ENCODE results near the gene NDUFA13.

Gene NDUFA13

DNA sequence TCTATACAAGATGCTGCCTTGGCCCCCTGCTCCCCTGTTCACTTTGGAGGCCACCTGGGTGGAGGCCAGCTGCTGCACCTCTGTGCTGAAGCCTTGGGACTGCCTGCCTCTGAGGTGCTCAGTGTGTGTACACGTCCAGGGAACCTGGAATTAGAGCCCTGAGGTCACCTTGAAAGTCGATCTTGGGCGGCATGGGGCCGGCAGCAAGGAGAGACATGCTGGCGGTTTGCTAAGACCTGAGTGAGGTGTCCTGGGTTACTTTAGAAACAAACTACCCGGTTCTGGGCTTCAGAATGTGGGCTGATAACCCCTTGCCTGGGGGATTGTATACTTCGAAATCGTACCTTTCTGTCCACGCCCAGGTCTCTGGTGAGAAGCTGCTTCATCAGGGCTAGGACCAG, 26.2 kb upstream of the NDUFA13 start:
- DNase-seq: no peak

DNA sequence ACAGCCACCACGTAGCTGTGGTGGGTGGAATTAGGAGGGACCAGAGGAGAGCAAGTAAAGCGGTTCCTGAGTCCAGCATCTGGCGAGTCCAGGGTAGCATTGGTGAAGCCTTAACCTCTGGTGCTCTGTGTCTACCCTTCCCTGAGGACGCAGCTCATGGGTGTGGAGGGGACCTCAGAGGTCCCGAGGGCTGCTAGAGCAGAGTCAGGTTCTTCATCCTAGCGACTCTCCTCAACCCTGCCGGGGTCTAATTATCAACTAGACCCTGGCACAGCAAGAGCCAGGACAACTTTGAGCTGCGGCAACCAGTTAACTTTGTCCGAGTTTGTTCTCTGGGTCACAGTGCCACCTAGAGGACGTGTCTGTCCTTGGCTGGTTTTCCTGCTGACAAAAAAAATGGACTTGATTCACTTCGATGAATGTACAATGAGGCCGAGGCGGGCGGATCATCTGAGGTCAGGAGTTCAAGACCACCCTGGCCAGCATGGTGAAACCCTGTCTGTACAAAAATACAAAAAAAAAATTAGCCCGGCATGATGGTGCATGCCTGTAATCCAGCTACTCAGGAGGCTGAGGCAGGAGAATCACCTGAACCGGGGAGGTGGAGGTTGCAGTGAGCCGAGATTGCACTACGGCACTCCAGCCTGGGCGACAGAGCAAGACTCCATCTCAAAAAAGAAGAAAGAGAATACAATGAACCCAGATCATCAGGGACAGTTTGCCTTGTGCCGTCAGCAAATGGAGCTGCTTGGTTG, 25.6 kb upstream of the NDUFA13 start:
- peak; percentile 82 to 89 (median 83) for DNase-seq

DNA sequence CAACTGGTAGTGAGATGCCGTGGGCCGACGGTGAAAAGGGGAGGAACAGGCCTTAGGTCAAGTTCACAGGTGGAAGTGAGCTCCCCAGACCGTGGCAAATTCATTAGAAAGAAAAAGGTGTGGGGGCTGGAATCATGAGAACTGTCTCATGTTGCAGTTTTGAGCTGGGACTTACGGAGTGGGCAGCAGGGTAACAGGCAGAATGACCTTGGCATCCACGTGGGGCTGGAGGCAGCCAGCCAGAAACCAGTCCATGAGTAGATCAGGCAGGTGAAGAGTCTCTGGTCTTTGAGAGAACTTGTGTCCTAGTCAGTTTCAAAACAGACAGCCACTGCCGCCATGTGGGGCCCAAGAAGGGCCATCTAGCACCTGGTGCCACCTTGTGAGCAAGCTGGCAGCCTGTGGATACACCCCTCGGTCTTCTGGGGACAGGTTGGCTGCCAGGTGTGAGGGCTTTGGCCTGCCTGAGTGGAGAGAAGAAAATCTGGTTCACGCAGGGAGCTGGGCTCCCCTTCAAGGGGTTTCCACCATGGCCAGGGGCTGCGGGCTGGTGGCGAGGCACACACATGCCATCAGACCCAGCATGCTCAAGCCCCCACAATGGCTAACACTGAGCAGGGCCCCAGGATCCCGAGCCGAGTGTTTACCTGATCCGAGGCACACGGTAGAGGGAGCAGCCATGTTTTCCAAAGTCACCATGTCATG, 24.6 kb upstream of the NDUFA13 start:
- no peak for DNase-seq

DNA sequence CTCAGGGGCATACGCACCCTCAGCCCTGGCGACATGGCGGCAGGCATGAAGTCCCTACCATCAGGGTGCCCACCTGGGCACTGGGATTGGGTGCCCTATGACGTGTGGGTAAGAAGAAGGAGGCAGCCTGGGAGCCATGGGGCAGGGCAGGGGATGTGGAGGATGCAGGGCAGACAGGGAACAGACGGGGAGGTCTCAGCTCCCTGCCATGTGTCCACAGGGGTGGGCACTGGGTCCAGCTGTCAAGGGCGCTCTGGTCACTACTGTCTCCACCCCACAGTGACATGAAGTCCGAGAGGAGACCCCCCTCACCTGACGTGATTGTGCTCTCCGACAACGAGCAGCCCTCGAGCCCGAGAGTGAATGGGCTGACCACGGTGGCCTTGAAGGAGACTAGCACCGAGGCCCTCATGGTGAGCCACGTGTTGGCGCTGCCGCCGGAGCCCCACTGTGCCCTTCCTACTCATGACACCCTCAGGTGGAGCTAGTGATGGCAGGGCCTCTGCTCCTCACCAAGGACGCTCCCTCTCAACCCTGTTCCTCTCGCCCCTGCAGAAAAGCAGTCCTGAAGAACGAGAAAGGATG, 23.9 kb upstream of the NDUFA13 start:
- no peak for DNase-seq

DNA sequence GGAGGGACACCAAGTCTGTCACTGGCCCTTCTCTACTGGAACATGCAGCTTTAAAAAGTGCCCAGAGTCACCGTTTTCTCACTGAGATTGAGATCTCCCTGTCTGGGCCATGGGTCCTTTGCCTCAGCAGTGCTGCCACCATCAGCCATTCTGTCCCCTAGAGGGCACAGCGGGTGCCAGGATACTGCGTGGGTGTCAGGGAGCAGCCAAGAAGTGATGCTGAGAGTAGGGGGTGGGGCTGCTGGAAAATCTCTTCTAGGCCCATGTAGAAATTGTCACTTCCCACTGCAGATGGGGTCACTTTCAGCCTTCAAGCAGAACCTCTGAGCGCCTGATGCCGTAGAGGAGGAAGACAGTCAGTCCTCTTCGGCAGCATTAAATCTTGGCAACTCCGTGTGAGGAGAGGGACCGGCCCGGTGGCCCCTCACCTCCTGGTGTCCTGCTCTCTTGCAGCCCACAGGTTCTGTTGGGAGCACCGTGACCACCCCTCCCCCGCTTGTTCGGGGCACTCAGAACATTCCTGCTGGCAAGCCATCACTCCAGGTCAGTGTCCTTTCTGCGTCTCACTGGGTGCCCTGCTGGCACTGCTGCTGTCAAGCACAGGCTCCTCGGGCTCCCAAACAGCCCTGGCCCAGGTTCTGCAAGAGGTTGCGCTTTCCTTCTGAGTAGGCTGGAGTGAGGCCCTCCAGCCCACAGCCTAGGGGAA, 22.0 kb upstream of the NDUFA13 start:
- peak; percentile 17 to 44 (median 30) for DNase-seq

DNA sequence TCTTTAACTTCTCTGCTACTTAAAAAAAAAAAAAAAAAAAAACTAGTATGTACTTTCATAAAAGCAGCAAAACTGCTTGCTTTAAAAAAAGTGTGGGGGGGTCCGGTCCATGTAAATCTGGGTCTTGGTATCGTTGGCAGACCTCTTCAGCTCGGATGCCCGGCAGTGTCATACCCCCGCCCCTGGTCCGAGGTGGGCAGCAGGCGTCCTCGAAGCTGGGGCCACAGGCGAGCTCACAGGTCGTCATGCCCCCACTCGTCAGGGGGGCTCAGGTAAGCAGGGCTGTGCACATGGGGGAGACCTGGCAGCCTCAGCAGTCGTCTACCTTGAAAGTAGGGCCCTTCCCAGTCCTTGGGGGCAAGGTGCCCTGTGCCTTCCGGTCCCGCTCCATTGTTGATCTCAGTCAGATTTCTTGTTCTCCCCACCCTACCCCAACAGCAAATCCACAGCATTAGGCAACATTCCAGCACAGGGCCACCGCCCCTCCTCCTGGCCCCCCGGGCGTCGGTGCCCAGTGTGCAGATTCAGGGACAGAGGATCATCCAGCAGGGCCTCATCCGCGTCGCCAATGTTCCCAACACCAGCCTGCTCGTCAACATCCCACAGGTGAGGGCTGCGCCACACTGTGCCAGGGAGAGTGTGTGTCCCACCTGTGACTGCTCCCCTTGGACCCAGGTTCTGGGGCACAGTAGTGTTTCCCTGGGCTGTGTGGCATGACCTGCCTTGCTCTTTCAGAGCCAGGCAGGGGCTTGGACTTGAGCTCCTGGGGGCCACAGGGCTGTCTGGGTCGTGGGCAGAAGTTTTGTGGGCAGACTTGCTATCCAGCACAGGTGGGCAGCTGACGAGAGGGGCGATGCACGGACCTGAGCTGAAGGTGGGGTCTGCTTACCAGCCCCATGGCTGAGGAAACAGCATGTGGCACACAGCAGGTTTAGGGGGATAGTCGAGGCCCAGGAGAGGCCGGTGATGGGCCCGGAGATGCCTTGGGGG, 20.1 kb upstream of the NDUFA13 start:
- no peak for DNase-seq

DNA sequence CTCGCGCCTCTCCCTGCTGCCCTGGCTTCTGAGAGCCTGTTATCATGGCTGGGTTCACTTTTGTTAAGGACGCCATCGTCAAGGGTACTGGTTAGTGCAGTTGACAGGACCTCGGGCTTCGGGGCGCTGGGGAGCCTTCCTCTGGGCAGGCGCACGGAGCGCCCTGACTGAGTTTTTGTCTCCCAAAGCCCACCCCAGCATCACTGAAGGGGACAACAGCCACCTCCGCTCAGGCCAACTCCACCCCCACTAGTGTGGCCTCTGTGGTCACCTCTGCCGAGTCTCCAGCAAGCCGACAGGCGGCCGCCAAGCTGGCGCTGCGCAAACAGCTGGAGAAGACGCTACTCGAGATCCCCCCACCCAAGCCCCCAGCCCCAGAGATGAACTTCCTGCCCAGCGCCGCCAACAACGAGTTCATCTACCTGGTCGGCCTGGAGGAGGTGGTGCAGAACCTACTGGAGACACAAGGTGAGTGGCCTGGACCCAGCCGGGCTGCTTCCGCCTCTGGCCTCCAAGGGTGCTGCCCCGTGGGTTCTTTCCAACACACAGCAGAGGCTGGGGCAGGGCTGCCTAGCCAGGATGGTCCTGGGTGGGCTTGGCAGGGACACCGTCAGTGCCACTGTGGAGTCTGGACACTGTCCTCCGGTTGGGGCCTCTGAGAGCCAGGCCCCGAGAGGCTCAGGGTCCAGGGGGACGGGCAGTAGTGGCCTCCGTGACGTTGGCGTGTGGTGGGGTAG, 17.6 kb upstream of the NDUFA13 start:
- DNase-seq: no peak

DNA sequence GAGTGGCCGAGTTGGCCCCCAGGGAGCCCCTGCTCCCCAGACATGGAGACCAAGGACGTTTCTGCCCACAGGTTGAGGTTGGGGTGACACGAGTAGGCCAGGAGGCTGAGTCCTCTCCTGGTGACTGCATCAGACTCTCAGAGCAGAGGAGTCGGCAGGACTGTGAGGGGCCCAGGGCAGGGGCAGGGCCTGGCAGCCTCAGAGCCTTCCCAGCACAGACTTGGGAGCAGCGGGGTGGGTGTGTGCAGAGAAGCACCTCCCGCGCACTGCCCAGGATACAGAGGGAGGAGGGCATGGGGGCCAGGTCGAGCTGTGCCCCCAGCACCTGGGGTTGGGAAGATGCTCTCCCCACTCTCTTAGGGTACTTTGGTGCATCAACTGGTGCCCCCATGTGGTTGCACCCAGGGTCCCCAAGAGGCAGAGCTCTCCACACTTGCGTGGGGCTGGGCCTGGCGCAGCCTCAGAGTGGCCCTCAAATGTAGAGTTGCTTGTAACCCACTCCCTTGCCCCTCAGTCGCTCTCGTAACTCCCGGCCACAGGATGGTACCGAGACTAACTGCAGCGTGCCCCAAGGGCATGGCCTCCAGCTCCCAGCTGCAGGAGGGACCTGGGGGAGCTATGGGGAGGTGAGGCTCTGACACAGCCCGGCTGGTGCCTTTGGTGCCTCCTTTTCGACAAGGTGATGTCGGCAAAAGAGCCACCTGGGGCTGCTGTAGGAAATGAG, 16.6 kb upstream of the NDUFA13 start:
- no peak for DNase-seq

DNA sequence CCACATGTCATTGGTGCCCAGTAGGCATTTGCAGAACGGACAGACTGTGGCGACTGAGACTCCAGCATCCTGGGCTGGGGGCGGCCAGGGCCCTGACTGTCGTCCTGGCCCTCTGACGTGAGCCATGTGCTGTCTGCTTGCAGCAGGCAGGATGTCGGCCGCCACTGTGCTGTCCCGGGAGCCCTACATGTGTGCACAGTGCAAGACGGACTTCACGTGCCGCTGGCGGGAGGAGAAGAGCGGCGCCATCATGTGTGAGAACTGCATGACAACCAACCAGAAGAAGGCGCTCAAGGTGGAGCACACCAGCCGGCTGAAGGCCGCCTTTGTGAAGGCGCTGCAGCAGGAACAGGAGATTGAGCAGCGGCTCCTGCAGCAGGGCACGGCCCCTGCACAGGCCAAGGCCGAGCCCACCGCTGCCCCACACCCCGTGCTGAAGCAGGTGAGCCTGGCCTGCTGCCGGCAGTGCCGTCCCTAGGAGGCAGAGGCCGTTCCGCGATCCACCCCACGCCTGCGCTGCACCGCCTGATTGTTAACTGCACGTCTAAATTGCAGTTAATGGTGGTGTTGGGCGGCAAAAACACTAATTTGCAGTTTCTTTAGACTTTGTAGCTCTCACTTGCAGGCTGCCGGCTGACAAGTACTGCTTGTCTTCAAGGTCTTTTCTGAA, 14.9 kb upstream of the NDUFA13 start:
- DNase-seq: no peak

DNA sequence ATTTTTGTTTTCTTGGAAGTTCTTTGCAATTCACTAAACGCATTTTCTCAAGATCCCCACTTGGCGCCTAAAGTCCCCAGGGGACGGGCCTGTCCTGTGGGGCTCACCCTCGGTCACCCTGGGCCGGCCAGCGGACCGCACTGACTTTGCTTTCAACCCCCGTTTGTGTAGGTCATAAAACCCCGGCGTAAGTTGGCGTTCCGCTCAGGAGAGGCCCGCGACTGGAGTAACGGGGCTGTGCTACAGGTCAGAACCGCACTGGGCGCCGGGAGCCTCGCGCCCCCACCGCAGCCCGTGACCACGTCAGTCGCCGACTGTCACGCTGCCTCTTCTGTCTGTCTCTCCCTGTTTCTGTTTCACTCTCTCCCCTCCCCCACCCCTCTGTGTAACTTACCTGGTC, 14.2 kb upstream of the NDUFA13 start:
- DNase-seq: no peak

DNA sequence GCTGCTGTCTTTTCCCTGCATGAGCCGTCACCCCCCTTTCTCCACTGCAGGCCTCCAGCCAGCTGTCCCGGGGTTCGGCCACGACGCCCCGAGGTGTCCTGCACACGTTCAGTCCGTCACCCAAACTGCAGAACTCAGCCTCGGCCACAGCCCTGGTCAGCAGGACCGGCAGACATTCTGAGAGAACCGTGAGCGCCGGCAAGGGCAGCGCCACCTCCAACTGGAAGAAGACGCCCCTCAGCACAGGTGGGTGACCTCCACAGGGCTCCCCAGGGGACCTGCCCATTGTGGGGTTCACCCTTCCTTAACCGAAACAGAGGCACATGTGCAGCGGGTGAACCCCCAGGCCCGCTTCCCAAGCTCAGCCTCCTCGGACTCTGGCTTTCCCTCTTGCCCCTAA, 13.7 kb upstream of the NDUFA13 start:
- DNase-seq: no peak

DNA sequence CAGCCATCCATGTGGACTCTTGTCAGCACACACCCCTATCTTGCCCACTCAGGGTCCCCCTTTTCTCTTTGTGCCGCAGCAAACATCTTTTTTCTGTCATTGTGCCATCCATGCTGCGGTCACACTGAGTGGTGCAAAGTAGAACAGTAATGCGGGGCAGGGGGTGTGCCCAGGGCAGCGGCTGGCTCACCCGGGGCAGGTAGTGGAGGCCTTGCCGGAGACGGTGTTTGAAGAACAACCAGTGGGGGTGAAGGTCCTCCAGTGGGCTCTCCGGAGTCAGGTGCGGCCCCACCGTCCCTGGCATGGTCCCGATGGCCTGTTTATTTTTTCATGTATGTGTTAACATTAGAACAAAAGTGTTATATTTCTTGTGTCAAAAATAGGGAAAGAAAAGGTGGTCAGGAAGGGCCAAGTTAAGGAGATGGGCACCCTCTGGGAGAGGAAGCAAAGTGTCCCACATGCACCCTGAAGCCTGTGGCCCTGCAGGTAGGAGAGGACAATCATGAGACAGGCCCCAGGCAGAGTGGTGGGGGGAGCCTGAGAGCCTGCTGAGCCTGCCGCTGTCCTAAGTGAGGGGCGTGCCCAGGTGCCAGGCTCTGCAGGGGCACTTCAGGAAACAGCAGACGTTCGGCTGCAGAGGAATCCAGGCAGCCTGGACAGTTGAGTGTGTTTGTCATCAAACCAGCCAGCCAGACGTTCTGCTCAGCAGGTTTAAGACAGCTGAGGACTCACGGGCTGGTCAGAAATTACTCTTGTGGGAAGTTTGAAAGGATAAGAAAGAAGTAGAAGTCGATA, 13.0 kb upstream of the NDUFA13 start:
- no peak for DNase-seq

DNA sequence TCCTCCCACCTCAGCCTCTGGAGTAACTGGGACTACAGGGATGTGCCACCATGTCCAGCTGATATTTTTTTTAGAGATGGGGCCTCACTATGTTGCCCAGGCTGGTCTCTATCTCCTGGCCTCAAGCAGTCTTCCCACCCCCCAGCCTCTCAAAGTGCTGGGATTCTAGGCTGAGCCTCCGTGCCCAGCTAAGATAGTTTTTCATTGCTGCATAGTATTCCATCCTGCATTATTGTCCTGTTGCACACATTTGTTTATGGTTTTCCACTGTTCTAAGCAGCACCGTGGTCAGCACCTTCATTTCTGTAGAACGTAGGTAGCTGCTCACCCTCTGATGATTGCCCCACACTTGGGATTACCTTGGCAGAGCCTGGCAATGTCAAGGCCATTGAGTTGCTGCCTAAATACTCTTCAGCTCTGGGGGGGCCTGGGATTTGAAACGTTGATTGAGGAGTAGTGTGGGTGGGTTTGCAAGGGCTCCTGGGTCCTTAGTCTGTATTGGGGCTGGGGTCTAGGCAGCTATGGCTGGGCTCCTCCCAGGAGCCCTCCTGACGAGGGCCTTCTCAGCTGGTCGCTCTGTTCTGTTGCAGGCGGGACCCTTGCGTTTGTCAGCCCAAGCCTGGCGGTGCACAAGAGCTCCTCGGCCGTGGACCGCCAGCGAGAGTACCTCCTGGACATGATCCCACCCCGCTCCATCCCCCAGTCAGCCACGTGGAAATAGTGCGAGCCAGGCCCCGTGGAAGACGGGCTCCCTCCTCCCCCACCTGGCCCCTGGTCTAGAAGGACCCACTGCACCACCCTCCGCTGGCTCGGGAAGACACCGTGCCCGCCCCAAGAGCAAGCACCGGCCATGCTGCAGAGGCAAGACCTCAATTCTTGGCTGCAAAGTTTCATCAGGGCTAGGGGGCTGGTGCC, 11.0 kb upstream of the NDUFA13 start:
- no peak for DNase-seq

DNA sequence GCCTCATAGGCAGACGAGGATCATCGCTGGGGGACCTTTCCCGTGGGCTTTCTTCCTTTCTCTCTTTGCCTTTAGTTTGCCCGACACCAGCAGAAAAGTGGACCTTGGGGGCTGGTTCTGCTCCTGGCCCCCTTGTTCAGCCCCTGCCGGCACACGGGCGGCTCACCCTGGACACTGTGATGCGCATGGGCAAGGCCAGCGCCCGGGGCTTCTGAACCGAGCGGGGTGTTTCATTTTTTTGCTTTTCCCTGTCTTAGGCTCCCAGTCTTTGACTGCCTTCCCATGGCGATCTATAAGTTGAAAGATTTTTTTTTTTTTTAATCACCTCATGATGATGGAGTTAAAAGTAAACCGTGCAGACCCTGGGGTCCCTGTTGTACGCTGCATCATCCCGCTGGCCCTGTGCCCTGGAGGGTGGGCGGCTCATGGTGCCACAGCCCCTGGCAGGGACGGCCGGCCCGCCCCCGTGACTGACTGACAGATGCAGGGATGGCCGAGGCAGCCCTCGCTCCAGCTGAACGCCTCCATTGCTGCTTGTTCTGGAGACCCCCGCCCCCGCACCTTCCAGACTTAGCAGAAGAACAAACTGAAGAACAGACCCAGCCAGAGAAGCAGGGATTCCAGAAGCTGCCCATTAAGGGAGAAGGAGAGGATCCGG, 10.2 kb upstream of the NDUFA13 start:
- DNase-seq: no peak

DNA sequence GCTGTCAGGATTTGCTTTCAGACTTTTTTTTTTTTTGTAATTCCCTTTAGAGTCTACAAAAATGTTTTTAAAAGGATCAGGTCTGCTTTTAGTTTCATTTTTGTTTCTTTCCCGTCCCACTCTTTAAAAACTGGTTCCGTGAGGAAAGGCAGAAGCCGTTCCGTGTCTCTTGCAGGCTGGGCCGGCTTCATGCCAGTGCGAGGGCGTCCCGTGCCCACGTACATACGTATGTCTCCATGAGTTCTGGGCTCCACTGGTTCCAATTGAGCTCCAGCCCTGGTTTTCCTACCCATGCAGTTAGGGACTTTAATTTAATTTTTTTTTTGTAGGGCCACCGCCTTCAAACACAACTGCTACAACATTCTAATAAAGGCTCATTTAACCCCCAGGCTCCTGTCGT, 9.4 kb upstream of the NDUFA13 start:
- no peak for DNase-seq

DNA sequence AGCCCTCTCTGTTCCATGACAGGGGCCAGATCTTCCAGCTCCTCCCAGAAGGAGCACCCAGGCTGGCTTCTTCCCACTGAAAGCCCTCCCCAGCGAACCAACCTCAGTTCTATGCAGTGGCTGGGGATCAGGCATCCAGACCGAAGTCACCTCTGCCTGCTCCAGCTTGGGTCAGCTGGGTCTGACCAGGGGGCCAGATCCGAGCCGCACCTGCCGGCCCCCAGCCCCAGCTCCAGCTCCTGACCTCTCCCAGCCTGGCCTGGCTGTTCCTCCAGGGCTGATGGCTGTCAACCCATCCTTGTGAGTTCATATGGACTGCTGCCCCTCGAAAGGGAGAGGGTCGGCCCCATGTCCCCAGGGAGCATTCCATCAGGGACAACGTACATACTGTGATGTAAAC, 8.7 kb upstream of the NDUFA13 start:
- DNase-seq: no peak

DNA sequence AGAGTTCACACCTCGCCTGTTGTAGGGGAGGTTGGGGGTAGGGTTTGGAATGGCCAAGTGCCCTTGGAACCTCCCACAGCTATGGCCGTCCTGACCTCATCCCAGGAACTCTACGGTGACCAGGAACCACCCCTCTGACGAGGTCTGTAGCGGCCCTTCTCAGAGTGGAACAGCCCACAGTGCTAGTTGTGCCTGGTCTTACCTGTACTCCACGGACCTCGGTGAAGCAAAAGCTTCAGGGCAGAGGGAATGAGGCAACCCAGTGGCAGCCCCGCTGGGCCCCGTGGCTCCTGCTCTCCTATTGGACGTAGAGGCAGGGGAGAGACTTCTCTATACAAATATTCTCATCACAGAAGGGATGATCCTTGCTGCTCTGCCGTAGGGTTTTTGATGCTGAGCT, 7.8 kb upstream of the NDUFA13 start:
- no peak for DNase-seq

DNA sequence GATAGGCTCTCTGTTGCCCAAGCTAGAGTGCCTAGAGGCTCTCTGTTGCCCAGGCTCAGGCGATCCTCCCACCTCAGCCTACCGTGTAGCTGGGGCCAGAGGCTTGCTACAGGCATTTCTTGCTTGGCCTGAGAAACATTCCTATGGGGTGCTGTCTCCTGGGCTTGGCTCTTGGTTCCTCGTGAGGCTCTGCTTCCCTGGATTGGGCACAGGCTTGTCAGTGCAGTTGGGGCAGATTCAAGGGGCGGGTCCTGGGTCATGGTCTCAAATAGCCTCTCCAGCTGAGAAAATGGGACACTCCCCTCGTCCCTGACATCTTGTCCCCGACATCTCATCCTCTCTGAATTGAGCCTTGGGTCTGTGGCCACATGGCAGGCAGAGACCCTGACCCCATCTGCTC, 5.6 kb upstream of the NDUFA13 start:
- no peak for DNase-seq
